Kidney epithelial cell (primary cell): ENCODE data around the gene KDSR. TPM values are rescaled to one million over a fixed set of nuclear protein-coding genes. Genes with fewer than 3 reads are reported as not detected.

Experiments
- DNase-seq: peaks from one replicate; pipeline ENCODE4 v3.0.0-alpha.2; 2010; ENCODE audit warnings: low read depth
- H3K27me3 ChIP-seq: 2 replicates; pipeline ENCODE4 v1.6.0; 2011; ENCODE audit warnings: low read length; ENCODE audit not compliant: control insufficient read depth, insufficient read depth
- H3K36me3 ChIP-seq: 2 replicates; pipeline ENCODE4 v1.5.1; 2011; ENCODE audit warnings: low read length; ENCODE audit not compliant: control insufficient read depth, insufficient read depth
- H3K4me3 ChIP-seq: 2 replicates; pipeline ENCODE4 v1.5.1; 2011; ENCODE audit warnings: low read depth, mild to moderate bottlenecking, control low read depth, low read length
- CTCF ChIP-seq: IDR thresholded peaks from 2 replicates; pipeline ENCODE4 v1.5.1; 2011; ENCODE audit warnings: mild to moderate bottlenecking, moderate library complexity, low read length, control low read depth, inconsistent platforms; ENCODE audit not compliant: insufficient read depth, poor library complexity, severe bottlenecking
- total RNA-seq: library from RNA; depleted of rRNA; stranded (reverse); fragments of >200 nt; gene quantifications from 2 replicates; pipeline ENCODE4 v1.2.3, GENCODE V29; 2015

Gene KDSR
- total RNA-seq, 1 donor from 2014 or later, result 32.1 TPM

- no peak for TF ChIP-seq CTCF
- Histone ChIP-seq H3K4me3 (no peak overlapping the region), H3K27me3 (peaks cover 2% of the 10 kb centered on the region), H3K36me3 (no peaks in the 10 kb centered on the region)
- no peak for DNase-seq
These were observed 44.8 kb downstream of the KDSR start for GRCh38 chr18:63322206-63322605.

- DNase-seq, result no peak
- no peak for TF ChIP-seq CTCF
- Histone ChIP-seq H3K27me3 (peaks cover 2% of the 10 kb centered on the region), H3K36me3 (no peaks in the 10 kb centered on the region), H3K4me3 (no peak overlapping the region)
These were observed 45.7 kb downstream of the KDSR start for GRCh38 chr18:63321291-63321690.

- Histone ChIP-seq H3K27me3 (peaks cover 2% of the 10 kb centered on the region), H3K4me3 (peak overlapping the region; percentile 74), H3K36me3 (no peaks in the 10 kb centered on the region)
- no peak for TF ChIP-seq CTCF
- DNase-seq, result no peak
These were observed 46.1 kb downstream of the KDSR start for GRCh38 chr18:63320975-63321265.

GRCh38 chr18:63320123-63320974 lies 46.7 kb downstream of the KDSR start:
- no peak for DNase-seq
- Histone ChIP-seq H3K36me3 (no peaks in the 10 kb centered on the region), H3K27me3 (peaks cover 2% of the 10 kb centered on the region), H3K4me3 (peak overlapping the region; percentile 74)
- TF ChIP-seq CTCF, result no peak

- DNase-seq, result no peak
- Histone ChIP-seq H3K36me3 (no peaks in the 10 kb centered on the region), H3K27me3 (peaks cover 2% of the 10 kb centered on the region), H3K4me3 (peak within 1 kb of the TSS; percentile 74)
- no peak for TF ChIP-seq CTCF
These were observed 47.5 kb downstream of the KDSR start, which contains the start of gene BCL2 for GRCh38 chr18:63319383-63320122. Gene BCL2, minus strand, starts transcription at chr18:63319769.
